NCI-H2107 treated with DMSO at 0.1 percent for 48 hours (cell line): ENCODE data around the gene KLRB1.
"Not testable (repeated sequence)": the region's sequence is repeated elsewhere in the genome, so short reads cannot be mapped to it uniquely, and the experiment has no call there.

ENCODE experiments used
- DNase-seq: peaks from one replicate; lab custom pipeline; 2025; ENCODE audit not compliant: unreplicated experiment; lab: John Stamatoyannopoulos, UW

KLRB1 gene

GRCh38 chr12:9625019-9625418 is 17.3 kb upstream of the KLRB1 start:
- no peak for DNase-seq

GRCh38 chr12:9619411-9620179 is 11.9 kb upstream of the KLRB1 start:
- DNase-seq: no peak

GRCh38 chr12:9618906-9619305 is 11.2 kb upstream of the KLRB1 start:
- DNase-seq: not testable (repeated sequence)

- DNase-seq: no peak
These were observed 9.4 kb upstream of the KLRB1 start for GRCh38 chr12:9617124-9617523.

GRCh38 chr12:9615420-9616136 is 7.9 kb upstream of the KLRB1 start:
- DNase-seq: peak; percentile 13

GRCh38 chr12:9610606-9611005 is 2.9 kb upstream of the KLRB1 start:
- not testable (repeated sequence) for DNase-seq

GRCh38 chr12:9606736-9607372 is 862 bp downstream of the KLRB1 start:
- no peak for DNase-seq

GRCh38 chr12:9606247-9606646 is 1.5 kb downstream of the KLRB1 start:
- DNase-seq: no peak

GRCh38 chr12:9605483-9605882 is 2.2 kb downstream of the KLRB1 start:
- DNase-seq: no peak

GRCh38 chr12:9604287-9604686 is 3.4 kb downstream of the KLRB1 start:
- DNase-seq: no peak

GRCh38 chr12:9600426-9600825 is 7.3 kb downstream of the KLRB1 start:
- not testable (repeated sequence) for DNase-seq

GRCh38 chr12:9598363-9598762 is 9.4 kb downstream of the KLRB1 start:
- DNase-seq: no peak

- DNase-seq: no peak
These were observed 10.4 kb downstream of the KLRB1 start for GRCh38 chr12:9597365-9597764.

GRCh38 chr12:9590441-9590840 is 17.3 kb downstream of the KLRB1 start:
- no peak for DNase-seq

- DNase-seq: no peak
These were observed 19.0 kb downstream of the KLRB1 start for GRCh38 chr12:9588749-9589148.

GRCh38 chr12:9587987-9588600 is 19.6 kb downstream of the KLRB1 start:
- no peak for DNase-seq

GRCh38 chr12:9577729-9578128 is 30.0 kb downstream of the KLRB1 start:
- DNase-seq: not testable (repeated sequence)

- DNase-seq: not testable (repeated sequence)
These were observed 40.6 kb downstream of the KLRB1 start for GRCh38 chr12:9567151-9567550.

- not testable (repeated sequence) for DNase-seq
These were observed 41.6 kb downstream of the KLRB1 start for GRCh38 chr12:9566113-9566512.

- not testable (repeated sequence) for DNase-seq
These were observed 43.3 kb downstream of the KLRB1 start for GRCh38 chr12:9564418-9564817.

GRCh38 chr12:9562841-9563453 is 44.8 kb downstream of the KLRB1 start:
- DNase-seq: not testable (repeated sequence)
